Thoracic aorta (tissue), 2 donors: ENCODE measurements around the gene TJP1. TPM values are rescaled to one million over a fixed set of nuclear protein-coding genes. Genes with fewer than 3 reads are reported as not detected.
"Not testable (repeated sequence)": the region's sequence is repeated elsewhere in the genome, so short reads cannot be mapped to it uniquely, and the experiment has no call there.

Experiments used
- ATAC-seq: fragments of 150-250 bp; one replicate; pipeline ENCODE4 v1.8.0; 2017; ENCODE audit warnings: low read depth; ENCODE audit not compliant: insufficient number of reproducible peaks, low FRiP score
- DNase-seq: peaks from one replicate; pipeline ENCODE4 v3.0.0-alpha.2; 2020; ENCODE audit warnings: low spot score
- H3K27ac ChIP-seq, 2 donors: fragments of 200-600 bp; sonication (generic); 1 replicate in 1 of 2; 2 replicates in 1 of 2; pipeline ENCODE4 v1.5.1; 2016; ENCODE audit warnings: mild to moderate bottlenecking in 2 of 2, moderate library complexity in 2 of 2
- H3K27me3 ChIP-seq: fragments of 200-600 bp; sonication (generic); replicated peaks from 2 replicates; pipeline ENCODE4 v1.6.0; 2016; ENCODE audit warnings: mild to moderate bottlenecking; ENCODE audit not compliant: insufficient read depth
- H3K36me3 ChIP-seq: fragments of 200-600 bp; sonication (generic); one replicate; pipeline ENCODE4 v1.5.1; 2016
- H3K4me1 ChIP-seq, 2 donors: fragments of 200-600 bp; sonication (generic); 1 replicate in 1 of 2; 2 replicates in 1 of 2; pipeline versions ENCODE4 v1.5.1 to v1.6.0; 2016; ENCODE audit warnings: low read depth in 2 of 2, mild to moderate bottlenecking in 1 of 2; ENCODE audit not compliant: control insufficient read depth in 1 of 2
- H3K4me3 ChIP-seq: fragments of 200-600 bp; sonication (generic); 2 replicates; pipeline ENCODE4 v1.5.1; 2016; ENCODE audit warnings: mild to moderate bottlenecking
- H3K9me3 ChIP-seq: fragments of 200-600 bp; sonication (generic); 2 replicates; pipeline ENCODE4 v1.5.1; 2016
- CTCF ChIP-seq: fragments of 200-600 bp; sonication (generic); IDR thresholded peaks from one replicate; pipeline ENCODE4 v1.5.1; 2019; ENCODE audit warnings: antibody characterized with exemption
- total RNA-seq, 2 donors: library from RNA; depleted of rRNA; stranded (reverse); fragments of >200 nt; gene quantifications; one replicate each; pipeline versions ENCODE4 v1.1.0 to v1.2.3, GENCODE V29; 2016

The TJP1 gene
- total RNA-seq, 2 donors from 2014 or later = 78.4 to 146 TPM

GRCh38 chr15:29677455-29677854 is 144.8 kb downstream of the TJP1 start:
- peaks cover 0 to 14% of the 10 kb centered on the region in 2 donors for H3K4me1 ChIP-seq
- no peak for ATAC-seq
- no peak overlapping the region for H3K27ac ChIP-seq
- H3K27me3 ChIP-seq = no peaks in the 10 kb centered on the region
- TF ChIP-seq CTCF = no peak
- no peaks in the 10 kb centered on the region for H3K9me3 ChIP-seq
- no peak for DNase-seq
- no peak overlapping the region for H3K4me3 ChIP-seq
- H3K36me3 ChIP-seq = no peaks in the 10 kb centered on the region

GRCh38 chr15:29676961-29677402 is 145.3 kb downstream of the TJP1 start:
- Histone ChIP-seq H3K9me3 (no peaks in the 10 kb centered on the region), H3K27me3 (no peaks in the 10 kb centered on the region), H3K27ac (no peak overlapping the region), H3K4me1 (peaks cover 0 to 14% of the 10 kb centered on the region in 2 donors), H3K4me3 (no peak overlapping the region), H3K36me3 (no peaks in the 10 kb centered on the region)
- ATAC-seq = no peak
- no peak for TF ChIP-seq CTCF
- no peak for DNase-seq

- H3K9me3 ChIP-seq, H3K4me3 ChIP-seq, H3K27me3 ChIP-seq, DNase-seq, ATAC-seq, H3K36me3 ChIP-seq, H3K27ac ChIP-seq: not testable (repeated sequence)
- H3K4me1 ChIP-seq = peaks cover 0 to 19% of the 10 kb centered on the region in 2 donors
Measured at GRCh38 chr15:29676374-29676960, 145.8 kb downstream of the TJP1 start.

GRCh38 chr15:29675791-29676301 is 146.4 kb downstream of the TJP1 start:
- TF ChIP-seq CTCF = no peak
- ATAC-seq (no peak), DNase-seq (no peak)
- peaks cover 0 to 25% of the 10 kb centered on the region in 2 donors for H3K4me1 ChIP-seq
- H3K36me3 ChIP-seq = no peaks in the 10 kb centered on the region
- no peaks in the 10 kb centered on the region for H3K27me3 ChIP-seq
- no peaks in the 10 kb centered on the region for H3K9me3 ChIP-seq
- peak overlapping the region; percentile 69 for H3K4me3 ChIP-seq
- H3K27ac ChIP-seq = no peak overlapping the region

- no peaks in the 10 kb centered on the region for H3K9me3 ChIP-seq
- no peak overlapping the region for H3K27ac ChIP-seq
- no peaks in the 10 kb centered on the region for H3K27me3 ChIP-seq
- no peak for TF ChIP-seq CTCF
- peak overlapping the region; percentile 69 for H3K4me3 ChIP-seq
- no peak for DNase-seq
- ATAC-seq = no peak
- peaks cover 0 to 30% of the 10 kb centered on the region in 2 donors for H3K4me1 ChIP-seq
- H3K36me3 ChIP-seq = no peaks in the 10 kb centered on the region
Measured at GRCh38 chr15:29674661-29675533, 147.4 kb downstream of the TJP1 start.
